ENCODE results near the gene CWC27.

GRCh38 chr5:64768358-64769312 lies at the start of gene CWC27, which contains the start of gene SREK1IP1:
- TF ChIP-seq CTCF (IDR thresholded peaks at IDR 0.05), result peak in 2 of 4 experiments; percentile 22 to 37
- peak; percentile 93 for TF ChIP-seq POLR2AphosphoS5 (IDR thresholded peaks at IDR 0.05)
